Measurements from ENCODE around the gene HMGN4. TPM values are rescaled to one million over a fixed set of nuclear protein-coding genes. Genes with fewer than 3 reads are reported as not detected.
A peak's percentile ranks its signal among the peaks of the same experiment; 100 is the strongest.

HMGN4 gene
- total and polyA plus RNA-seq, 9 of the 15 experiments (the other 6 are each of a cell fraction or from before 2014, with no cell fraction given) = 35.4 to 134 (median 94.1) TPM

DNA sequence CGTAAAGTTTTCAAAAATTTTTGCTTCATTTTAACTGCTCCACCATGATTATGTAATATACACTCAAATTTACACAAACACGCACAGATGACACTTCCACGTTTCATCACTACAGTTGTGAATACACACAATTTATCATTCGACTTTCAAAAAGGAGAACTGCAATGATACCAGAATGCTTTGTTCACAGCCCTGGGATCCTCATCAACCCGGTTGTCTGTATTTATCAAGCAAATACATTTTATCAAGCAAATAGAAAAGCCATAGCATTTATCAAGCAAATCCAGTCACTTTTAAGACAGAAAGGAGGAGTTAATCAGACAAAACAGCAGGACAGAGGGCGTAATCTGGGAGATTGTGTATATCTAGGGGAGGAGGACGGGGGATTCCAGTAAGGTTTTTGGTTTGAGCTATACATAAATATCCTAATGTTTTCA is 38.3 kb downstream of the HMGN4 start (continued):
- no peak for TF ChIP-seq TBL1XR1 (IDR thresholded peaks at IDR 0.05; ENCODE audit: low read length in 2 of 2)

DNA sequence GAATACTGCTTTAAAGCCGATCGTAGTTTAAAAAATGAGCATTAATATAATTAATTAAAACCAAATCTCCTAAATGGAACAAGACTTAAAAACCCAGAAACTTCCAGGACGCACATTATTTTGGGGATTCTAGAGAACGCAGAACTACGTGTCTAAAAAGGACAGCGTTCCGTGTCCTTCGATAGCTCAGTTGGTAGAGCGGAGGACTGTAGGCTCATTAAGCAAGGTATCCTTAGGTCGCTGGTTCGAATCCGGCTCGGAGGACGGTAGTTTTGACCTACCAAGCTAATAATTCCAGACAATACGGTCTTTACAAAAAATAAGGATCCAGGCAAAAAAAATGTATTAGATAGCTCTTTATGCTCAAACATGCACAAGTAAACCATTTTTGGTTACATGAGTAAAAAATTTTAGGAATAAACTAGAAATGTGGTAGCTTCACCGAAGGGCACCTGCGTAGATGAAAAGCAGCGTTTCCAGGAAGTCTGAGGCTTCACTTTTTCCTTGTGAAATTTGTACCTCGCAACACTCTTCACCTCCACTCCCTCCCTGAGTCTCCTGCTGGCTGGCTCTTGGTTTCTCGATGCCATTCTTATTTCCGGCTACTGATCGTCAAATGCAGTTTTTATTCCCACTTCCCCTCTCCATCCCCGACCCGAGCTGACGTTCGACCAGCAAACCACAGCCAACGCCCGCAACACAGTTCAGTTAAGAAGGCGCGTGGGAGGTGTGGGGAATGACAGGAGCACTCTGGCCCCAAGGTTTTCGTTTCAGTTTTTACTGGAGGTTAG is 39.0 kb downstream of the HMGN4 start:
- H3K36me3 ChIP-seq (ENCODE audit: control insufficient read depth, insufficient read depth, low read length) = no peaks in the 10 kb centered on the region
- DNase-seq (ENCODE audit: extremely low read depth in 1 of 4, low spot score in 3 of 4) = peak; percentile 60 to 96 (median 68)
- no peaks in the 10 kb centered on the region for H3K79me2 ChIP-seq (ENCODE audit: control insufficient read depth, insufficient read depth, low read length)
- peak overlapping the region; percentile 93 for H2AFZ ChIP-seq (ENCODE audit: low read depth, low read length)
- peaks cover 9 to 23% of the 10 kb centered on the region in 2 experiments; a peak in 4 of 5 replicates for H3K4me1 ChIP-seq (replicated peaks in 1 of 2; ENCODE audit: control insufficient read depth in 2 of 2, insufficient read depth in 2 of 2, low read length in 2 of 2)
- BruUV-seq (replicated peaks) = no TSS peak
- no peaks in the 10 kb centered on the region for H3K9me1 ChIP-seq (ENCODE audit: control insufficient read depth, insufficient read depth, low read length)
- ChIA-PET CTCF (ENCODE audit: low intra/inter-chr PET ratio) (no interaction called here), POLR2A (interaction anchor here (0.6 to 11.9 kb wide), 15 partner anchors 9 to 1316 kb away, joined by 3 to 141 read pairs (median 3); partner anchors contain the start of gene HMGN4)
- peak overlapping the region; percentile 94 for H3K4me2 ChIP-seq (ENCODE audit: insufficient read depth, low read length)
- no peaks in the 10 kb centered on the region for H3K27me3 ChIP-seq (ENCODE audit: control insufficient read depth in 2 of 2, insufficient read depth in 2 of 2, low read length in 2 of 2)
- ATAC-seq = peak; percentile 77
- whole genome bisulfite sequencing (ENCODE audit: insufficient coverage, low coverage, missing lambda C conversion rate) = under 1% methylated on average over 31 of the region's 31 CpGs
- H3K9me3 ChIP-seq (replicated peaks; ENCODE audit: control insufficient read depth, insufficient read depth, low read depth, low read length) = no peaks in the 10 kb centered on the region; the same call in 1 of the 2 replicates
- FAIRE-seq = peak; percentile 35
- peak overlapping the region; percentile 34 for H3K4me3 ChIP-seq
- H3K27ac ChIP-seq (ENCODE audit: extremely low read depth, low read depth, low read length) = peak overlapping the region; percentile 63
- intact Hi-C loops (cut with micrococcal nuclease) = loop anchor here (1.0 kb wide), 1 partner anchor 18 kb away; no protein-coding TSS in a partner anchor
- H4K20me1 ChIP-seq (replicated peaks; ENCODE audit: control insufficient read depth, insufficient read depth, low read length) = no peaks in the 10 kb centered on the region
- peak overlapping the region; percentile 50 to 86; a peak in 3 of 4 replicates for H3K9ac ChIP-seq (ENCODE audit: insufficient read depth in 1 of 2, low read depth in 2 of 2, low read length in 2 of 2)
- in situ Hi-C loops (cut with MboI) = loop anchor here (10.0 kb wide), 1 partner anchor 242 kb away; no protein-coding TSS in a partner anchor
- peak; percentile 16; the same call in 1 of the 2 replicates for TF ChIP-seq MAFF (IDR thresholded peaks at IDR 0.05; ENCODE audit: low read length)
- TF ChIP-seq, protein P1, sequence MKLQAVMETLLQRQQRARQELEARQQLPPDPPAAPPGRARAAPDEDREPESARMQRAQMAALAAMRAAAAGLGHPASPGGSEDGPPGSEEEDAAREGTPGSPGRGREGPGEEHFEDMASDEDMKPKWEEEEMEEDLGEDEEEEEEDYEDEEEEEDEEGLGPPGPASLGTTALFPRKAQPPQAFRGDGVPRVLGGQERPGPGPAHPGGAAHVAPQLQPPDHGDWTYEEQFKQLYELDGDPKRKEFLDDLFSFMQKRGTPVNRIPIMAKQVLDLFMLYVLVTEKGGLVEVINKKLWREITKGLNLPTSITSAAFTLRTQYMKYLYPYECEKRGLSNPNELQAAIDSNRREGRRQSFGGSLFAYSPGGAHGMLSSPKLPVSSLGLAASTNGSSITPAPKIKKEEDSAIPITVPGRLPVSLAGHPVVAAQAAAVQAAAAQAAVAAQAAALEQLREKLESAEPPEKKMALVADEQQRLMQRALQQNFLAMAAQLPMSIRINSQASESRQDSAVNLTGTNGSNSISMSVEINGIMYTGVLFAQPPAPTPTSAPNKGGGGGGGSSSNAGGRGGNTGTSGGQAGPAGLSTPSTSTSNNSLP (IDR thresholded peaks at IDR 0.05; ENCODE audit: borderline replicate concordance, low read depth, low read length) = peak; percentile 91
- TF ChIP-seq TFAM (CRISPR knock-in tag; conservative IDR thresholded peaks at IDR 0.05) = no peak
- TF ChIP-seq ETS2 (tag; IDR thresholded peaks at IDR 0.05; ENCODE audit: borderline replicate concordance, poor library complexity, severe bottlenecking) = no peak
- TF ChIP-seq LCOR (CRISPR knock-in tag; IDR thresholded peaks at IDR 0.05) = peak; percentile 48; the same call in 1 of the 2 replicates
- TF ChIP-seq BRD4 (IDR thresholded peaks at IDR 0.05) = peak; percentile 83
- peak; percentile 75 for TF ChIP-seq ELF2 (CRISPR knock-in tag; IDR thresholded peaks at IDR 0.05)
- TF ChIP-seq, protein P2, sequence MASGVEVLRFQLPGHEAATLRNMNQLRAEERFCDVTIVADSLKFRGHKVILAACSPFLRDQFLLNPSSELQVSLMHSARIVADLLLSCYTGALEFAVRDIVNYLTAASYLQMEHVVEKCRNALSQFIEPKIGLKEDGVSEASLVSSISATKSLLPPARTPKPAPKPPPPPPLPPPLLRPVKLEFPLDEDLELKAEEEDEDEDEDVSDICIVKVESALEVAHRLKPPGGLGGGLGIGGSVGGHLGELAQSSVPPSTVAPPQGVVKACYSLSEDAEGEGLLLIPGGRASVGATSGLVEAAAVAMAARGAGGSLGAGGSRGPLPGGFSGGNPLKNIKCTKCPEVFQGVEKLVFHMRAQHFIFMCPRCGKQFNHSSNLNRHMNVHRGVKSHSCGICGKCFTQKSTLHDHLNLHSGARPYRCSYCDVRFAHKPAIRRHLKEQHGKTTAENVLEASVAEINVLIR (CRISPR knock-in tag; IDR thresholded peaks at IDR 0.05) = 0 out of 2 replicates have a peak, but pooled peaks have one; percentile 13
- peak; percentile 9 to 34; a peak in 1 of 4 replicates for TF ChIP-seq RCOR1 (IDR thresholded peaks at IDR 0.05; ENCODE audit: borderline replicate concordance in 1 of 2, low read depth in 2 of 2, low read length in 2 of 2)
- TF ChIP-seq PCBP1 (IDR thresholded peaks at IDR 0.05; ENCODE audit: low read depth, low read length, poor library complexity, severe bottlenecking) = no peak
- TF ChIP-seq NEUROD1 (IDR thresholded peaks at IDR 0.05; ENCODE audit: borderline replicate concordance, low read depth, low read length, partially characterized antibody) = peak; percentile 9

Measured in K562 (cell line).